ENCODE measurements around the gene ANKRD26.
"Not testable (repeated sequence)": the region's sequence is repeated elsewhere in the genome, so short reads cannot be mapped to it uniquely, and the experiment has no call there.

Gene ANKRD26

DNA sequence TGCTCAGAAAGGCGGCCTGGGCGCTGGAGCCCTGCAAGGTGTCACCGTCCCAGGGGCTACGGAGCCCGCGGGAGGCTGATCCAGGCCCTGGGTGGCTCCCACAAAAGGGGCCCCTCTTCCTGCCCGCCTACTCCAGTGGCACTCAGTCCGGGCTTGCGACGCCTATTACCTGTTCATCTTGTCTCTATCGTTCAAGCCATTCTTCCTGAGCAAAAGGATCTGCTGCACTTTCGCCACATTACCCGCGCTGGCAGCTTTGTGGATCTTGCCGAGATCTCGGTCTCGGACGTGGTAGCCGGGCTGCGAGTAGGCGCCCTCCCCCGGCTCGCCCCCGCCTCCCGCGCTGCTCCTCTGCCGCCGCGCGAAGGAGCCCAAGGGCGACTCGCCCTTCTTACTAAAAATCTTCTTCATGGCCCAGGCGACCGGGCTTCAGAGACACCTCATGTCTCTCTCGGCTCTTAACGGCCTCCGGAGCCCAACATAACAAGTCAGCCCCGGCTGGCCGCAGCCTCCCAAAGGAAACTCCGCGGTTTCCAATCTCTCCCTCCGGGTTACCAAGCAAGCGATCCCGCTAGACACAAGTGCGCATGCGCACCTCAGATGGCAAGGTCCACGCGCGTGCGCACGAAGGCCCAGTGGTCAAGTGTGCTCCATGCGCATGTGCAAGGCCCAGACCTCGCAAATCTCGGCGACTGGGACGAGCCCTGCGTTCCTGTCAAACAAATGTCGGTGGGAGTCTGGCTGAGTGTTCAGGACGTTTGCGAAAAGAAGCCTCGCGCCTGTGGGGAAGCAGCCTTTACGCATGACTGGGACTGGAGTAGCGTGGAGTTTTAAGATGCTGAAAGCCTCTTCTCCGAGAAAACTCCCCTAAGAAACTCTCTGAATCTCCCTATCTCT is at the start of gene ANKRD26:
Gene ANKRD26, minus strand, starts transcription at position 579 of the 897 bp plus-strand sequence. Its CDS starts 168 bp downstream, at position 411.
- peak; percentile 96 for DNase-seq

DNA sequence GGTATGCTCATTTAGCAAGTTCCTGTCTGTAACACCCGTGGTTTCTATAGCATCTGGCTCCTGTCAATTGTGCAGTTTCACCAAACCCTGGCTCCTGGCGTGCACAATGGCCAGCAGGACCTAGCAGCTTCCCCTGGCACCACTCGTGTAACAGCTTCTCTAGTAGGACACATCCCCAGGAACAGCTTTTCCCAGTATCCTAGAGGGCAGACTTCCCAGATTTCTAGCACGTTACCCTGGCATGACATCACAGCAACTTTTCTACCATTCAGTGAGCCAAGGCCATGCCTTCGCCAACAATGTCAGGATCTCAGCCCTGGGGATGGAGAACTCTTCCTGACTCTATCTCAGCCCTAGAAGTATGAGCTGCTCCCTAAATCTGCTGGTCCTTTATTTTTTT is 47.4 kb upstream of the ANKRD26 start:
- no peak for DNase-seq

DNA sequence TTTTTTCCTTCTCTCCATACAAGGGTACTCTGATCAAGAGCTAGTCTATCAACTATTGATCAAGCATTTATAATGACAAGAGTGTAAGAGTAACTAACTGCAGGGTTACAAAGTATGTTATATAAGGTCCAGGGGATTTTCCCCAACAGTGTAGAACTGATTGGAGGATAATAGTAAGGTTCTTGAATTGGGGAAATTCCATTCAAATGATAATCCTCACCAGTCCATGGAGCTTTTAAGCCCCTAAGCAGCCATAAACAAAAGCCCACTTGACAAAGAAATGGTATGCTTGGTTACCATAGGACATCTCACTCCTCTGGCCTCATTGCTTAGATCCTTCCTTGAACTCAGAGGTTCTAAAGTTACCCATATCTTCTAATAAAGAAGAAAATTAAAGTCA is 45.6 kb upstream of the ANKRD26 start:
- DNase-seq = no peak

DNA sequence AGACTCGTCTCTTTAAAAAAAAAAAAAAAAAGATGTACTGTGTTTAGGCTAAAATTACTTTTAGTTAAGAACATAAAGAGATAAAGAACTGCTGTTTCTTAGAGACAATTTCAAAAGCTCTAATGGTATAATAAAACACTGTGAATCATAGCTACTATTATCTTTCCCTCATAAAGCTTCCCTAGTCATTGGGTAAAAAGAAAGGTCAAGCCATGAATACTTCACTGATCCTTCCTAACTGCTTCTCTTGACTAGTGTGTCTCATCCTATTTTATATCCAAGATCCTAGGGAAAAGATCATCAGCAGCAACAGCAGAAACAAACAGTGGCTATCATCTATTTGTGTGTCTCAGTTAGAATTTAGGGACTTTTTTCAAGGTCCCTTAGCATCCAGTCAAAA is 43.4 kb upstream of the ANKRD26 start:
- no peak for DNase-seq

DNA sequence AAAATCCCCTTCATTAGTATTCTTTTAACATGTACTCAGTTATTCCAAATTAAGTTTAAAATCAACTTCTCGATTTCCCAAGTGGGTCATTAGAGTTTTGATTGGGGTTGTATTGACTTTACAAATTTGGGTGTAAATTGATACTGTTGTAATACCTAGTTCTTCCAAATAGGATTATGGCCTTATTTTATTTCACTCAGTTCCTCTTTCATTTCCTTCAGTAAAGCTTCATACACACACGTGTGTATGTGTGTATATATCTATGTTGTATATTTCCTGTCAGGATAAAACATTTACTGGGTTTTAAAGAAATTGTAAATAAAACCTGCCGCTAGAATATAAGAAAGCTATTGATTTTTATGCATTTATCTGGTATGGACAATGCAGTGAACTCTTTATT is 38.0 kb upstream of the ANKRD26 start:
- DNase-seq = no peak

DNA sequence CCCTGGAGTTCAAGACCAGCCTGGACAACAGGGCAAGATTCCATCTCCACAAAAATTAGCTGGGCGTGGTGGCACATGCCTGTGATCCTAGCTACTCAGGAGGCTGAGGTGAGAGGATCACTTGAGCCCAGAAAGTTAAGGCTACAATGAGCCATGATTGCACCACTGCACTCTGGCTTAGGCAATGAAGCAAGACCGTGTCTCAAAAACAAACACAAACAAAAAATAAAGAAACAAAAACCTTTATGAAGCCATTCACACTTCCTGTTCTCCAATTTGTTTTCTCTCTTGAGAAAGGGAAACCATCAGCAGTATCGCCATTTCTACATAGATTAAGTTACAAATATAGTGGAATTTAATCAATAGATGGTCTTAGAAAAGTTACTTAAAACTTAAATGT is 34.1 kb upstream of the ANKRD26 start:
- DNase-seq = no peak

DNA sequence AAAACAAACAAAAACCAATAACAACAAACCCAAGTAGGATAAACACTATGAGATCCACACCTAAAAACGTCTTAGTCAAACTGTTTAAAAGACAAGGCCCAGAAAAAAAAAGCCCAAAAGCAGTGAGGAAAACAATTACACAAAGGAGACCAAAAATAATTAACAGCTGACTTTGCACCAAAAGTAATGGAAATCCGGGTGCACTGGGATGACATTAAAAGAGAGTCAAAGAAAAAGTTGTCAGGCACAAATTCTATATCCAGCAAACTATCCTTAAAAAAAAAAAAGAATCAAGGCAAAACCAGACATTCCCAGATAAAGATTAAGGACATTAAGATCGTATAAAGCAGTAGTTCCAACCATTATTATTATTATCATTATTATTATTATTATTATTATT is 7.9 kb upstream of the ANKRD26 start:
- DNase-seq = no peak

DNA sequence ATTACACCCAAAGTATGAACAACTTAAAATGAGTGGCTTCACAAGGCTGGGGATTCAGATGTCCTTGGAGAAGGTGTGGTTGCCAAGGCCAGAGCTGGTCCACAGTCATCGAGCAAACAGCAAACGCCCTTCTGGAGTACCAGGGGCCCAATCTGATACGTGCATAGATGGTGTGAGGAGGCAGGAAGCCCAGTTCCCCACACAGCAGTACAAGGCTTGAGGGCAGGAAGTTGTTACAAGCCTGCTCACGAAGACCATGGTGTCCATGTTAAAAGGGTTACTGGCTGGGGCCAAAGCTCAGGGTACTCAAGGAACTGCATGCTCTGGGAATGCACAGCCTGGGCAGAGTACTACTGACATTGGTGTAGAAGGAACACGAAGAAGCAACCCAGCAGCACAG is 4.6 kb upstream of the ANKRD26 start:
- no peak for DNase-seq

DNA sequence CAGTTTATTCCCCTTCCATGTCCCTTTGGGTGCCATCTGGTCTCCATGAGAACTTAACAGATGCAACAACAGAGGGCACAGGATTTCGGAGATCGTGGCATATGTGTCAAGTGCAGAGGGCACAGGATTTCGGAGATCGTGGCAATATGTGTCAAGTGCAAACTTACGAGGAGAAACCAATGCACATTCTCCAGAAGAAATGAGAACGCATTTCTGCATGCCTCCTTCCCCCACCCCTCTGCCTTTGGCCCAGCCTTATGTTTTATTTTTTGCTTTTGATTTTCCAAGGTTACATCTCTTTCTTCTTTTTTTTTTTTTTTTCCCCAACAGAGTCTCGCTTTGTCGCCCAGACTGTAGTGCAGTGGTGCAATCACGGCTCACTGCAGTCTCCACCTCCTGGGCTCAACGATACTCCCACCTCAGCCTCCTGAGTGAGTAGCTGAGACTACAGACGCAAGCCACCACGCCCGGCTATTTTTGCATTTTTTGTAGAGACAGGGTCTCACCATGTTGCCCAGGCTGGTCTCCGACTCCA is 586 bp upstream of the ANKRD26 start:
- DNase-seq = no peak

DNA sequence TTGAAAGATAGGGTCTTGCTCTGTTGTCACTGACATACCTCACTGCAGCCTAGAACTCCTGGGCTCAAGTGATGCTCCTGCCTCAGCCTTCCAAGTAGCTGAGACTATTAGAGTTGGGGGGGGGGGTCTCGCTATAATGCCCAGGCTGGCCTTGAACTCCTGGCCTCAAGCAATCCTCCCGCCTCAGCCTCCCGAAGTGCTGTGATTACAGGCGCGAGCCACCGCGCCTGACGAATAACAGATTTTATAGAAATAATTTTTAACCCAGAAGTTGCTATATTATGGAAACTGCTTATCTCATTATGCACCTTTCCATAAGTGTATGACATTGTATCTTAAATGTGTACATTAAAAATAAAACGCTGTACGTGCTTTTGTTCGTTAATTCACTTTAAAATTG is 846 bp downstream of the ANKRD26 start:
- no peak for DNase-seq

DNA sequence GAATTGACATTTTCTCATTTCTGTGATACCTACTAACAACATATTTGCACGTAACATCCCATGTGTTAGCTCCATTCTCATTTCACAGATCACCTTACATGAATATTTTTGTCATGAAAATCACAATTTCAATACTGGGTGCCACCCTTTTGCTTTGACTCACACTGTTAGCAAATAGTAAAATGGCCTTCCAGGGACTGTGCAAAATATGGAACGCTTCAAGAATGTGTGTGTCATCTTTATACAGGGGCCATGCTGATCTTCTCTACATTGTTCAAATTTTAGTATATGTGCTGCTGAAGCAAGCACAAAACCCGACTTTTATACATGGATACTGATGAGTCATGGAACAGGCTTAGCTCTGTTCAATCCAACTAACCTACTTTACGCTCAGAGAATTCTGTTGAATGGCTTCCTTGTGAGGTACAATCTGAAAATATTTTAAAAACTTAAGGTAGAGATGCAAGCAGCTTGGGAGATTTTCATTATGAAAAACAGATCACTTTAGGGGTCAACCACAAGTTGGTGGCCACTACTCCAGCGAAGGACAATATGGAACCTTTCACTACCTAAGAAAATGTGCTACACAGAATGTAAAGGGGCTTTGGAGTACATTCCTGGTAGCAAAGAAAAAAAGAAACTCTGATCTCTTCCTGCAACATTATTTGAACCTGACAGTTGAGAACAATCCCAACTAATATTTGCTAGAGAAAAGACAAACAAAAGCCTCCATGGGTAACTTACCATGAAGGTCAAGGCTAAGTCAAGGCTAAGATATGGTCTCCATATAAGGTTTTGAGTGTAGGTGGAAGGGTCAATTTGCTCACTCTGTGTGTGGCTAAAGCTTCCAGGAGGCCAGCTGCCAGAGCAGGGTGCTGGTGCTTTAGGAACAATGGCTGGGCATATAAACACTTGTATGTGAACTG is 11.9 kb downstream of the ANKRD26 start:
- DNase-seq = no peak

DNA sequence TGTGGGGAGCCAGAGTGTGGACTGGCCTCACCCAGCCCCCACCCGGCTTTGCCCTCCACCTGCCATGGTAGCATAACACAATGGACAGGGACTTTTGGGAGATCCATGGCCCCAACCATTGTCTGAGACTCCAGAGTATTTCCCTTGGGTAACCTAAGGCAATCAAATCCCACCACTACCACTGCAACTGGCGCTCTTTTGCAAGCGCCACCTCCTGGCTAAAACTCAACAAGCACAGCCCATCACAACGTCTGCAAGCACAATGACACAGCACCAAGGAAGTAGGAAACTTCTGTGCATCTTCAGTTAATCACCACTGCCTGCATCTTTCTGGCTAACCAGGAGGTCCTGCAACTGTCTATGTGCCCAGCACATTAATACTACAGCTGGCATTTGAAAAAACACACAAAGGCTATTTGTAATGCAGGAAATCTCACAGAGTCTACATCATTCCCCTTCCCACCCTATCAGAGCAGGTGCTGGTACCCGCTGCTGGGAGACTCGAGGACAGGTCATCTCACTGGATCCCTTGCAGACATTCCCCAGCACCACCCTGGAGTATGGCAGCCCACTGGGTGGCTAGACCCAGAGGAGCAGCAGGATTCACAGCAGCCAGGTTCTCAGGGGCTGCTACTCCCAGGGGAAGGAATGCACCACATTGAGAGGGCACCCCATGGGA is 27.7 kb downstream of the ANKRD26 start:
- no peak for DNase-seq

DNA sequence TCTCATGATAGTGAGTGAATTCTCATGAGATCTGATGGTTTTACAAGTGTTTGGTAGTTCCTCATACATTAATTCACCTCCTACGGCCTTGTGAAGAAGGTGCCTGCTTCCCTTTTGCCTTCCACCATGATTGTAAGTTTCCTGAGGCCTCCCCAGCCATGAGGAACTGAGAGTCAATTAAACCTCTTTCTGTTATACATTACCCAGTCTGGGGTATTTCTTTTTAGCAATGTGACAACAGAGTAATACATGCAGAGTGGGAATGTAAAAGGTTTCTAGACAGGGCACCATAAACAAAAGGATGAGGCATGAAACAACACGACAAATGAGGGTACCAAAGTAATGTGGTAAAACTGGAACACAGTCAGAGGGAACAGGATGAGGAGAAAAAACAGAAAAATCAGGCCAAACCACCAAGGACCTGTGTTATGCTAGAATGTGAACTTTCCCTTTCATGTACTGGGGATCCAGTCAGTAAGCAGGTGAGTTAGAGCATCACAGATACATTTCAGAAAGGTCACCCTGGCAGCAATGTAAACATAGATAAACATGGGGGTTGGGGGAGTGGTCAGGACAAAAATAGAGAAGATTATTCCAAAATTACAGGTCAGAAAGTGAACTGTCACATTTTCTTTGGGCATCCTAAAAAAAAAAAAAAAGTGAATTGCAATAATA is 31.9 kb downstream of the ANKRD26 start:
- DNase-seq = no peak

DNA sequence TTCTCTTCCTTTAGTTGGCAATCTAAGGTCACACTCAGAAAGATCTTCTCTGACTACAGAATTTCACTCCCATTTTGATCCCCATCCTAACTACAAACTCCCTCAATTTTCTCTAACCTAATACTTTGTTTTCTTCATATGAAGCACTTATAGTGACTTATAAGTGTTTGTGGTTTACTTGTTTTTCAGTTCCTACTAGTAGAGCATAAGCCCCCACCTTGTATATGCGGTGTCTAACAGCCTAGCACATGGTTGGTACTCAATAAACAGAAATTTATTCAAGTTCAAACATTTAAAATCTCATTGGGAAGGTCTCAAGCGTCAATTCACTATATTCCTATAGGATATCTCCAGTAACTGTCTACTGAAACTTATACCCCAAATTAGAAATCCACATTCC is 35.2 kb downstream of the ANKRD26 start:
- DNase-seq = no peak

DNA sequence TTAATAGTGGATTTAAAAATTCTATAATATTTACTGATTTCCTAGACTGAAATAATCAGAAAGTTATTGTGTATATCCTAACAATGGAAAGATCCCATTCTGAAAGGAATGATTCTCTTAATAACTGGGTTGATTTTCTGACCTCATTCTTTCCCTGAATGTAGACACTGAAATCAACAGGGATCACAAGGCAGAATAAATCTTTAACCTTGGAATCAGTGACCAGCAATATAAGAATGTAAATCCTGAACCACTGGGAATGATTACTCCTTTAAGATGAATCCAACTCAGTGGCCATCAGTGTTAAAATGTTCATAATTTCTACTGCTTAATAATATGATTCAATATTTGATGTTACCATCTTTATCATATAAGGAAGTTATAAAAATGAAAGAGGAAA is 47.6 kb downstream of the ANKRD26 start:
- DNase-seq = no peak

DNA sequence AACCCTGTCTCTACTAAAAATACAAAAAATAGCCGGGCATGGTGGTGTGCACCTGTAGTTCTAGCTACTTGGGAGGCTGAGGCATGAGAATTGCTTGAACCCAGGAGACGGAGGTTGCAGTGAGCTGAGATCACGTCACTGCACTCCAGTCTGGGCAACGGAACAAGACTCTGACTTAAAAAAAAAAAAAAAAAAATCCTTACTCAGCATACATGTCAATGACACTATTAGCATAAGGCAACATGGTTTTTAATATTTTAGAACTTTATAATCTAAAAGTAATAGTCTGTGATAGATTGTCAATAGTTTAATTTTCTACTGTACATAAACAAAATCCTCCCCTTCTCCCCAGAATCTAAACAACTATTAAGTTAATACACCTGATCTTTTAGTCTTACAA is 55.0 kb downstream of the ANKRD26 start:
- not testable (repeated sequence) for DNase-seq

DNA sequence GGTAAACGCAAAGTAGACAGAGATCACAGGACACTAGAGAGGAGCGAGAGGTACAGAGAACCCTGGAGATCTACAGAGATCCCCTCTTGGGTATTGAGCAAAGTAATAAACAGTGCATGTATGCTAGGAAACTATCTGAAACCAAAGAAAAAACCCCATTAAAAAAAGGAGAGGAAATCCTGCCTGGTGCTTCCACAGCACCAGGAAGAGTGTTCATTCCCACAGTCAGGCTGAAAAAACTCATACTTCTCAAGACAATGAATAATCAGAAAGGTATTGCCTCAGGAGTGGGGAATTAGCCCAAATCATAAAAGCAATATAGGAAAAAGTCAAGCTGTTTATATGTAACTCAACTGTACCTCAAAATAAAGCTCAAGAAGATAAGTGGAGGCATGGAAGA is 59.1 kb downstream of the ANKRD26 start:
- DNase-seq = no peak

DNA sequence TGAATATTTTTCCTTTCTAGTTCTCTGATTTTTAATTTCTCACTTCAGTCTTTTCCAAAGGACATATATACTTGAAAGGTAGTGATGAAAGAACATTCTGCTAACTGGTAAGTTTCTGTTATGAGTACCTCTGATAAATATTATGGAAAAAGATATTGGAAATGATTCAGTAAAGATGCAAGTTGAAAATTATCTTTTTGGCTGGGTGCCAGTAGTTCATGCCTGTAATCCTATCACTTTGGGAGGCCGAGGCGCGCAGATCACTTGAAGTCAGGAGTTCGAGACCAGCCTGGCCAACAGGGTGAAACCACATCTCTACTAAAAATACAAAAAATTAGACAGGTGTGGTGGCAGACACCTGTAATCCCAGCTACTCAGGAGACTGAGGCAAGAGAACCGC is 62.1 kb downstream of the ANKRD26 start:
- no peak for DNase-seq

DNA sequence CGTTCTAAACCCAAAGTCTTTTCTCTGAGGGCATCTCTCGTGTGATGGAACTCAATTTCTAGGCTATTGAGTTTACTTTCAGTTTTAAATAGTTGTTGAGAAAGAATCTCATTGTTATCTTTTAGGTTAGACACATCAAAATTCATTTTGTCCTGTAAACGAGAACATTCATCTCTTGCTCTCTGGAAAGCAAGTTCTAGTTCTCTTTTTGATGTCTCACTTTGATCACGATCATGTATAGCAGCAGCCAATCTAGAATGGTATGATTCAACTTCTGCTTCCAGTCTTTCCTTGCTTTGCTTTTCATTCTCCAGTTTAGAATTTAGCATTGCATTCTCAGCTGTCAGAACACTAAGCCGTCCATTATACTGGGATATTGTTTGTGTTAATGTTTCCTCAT is 65.1 kb downstream of the ANKRD26 start:
- DNase-seq = no peak

DNA sequence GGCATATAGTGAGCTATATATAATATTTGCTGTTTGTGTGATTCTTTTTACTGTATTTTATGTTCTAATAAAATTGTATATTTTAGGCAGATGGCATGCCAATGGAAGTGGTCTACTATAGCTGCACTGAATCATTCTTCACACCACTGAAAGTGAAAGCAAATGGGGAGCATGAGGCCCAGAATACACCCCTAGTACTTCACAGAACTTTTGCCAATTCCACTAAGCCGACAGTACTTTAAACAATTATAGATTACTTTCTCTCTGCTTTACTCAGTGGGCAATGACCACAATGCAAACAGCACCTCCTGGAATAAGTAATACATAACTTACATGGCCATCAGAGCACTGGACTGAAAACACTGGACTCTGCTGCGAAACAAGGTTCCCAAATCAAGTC is 70.2 kb downstream of the ANKRD26 start:
- DNase-seq = no peak

DNA sequence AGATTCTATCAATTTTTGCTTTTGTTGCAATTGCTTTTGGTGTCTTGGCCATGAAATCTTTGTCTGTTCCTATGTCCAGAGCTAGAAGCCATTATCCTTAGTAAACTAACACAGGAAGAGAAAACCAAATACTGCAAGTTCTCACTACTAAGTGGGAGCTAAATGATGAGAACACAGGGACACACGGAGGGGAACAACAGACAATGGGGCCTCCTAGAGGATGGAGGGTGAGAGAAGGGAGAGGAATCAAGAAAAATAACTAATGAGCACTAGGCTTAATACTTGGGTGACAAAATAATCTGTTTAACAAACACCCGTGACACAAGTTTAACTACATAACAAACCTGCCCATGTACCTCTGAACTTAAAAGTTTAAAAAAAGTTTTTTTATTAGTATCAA is 78.2 kb downstream of the ANKRD26 start:
- no peak for DNase-seq

DNA sequence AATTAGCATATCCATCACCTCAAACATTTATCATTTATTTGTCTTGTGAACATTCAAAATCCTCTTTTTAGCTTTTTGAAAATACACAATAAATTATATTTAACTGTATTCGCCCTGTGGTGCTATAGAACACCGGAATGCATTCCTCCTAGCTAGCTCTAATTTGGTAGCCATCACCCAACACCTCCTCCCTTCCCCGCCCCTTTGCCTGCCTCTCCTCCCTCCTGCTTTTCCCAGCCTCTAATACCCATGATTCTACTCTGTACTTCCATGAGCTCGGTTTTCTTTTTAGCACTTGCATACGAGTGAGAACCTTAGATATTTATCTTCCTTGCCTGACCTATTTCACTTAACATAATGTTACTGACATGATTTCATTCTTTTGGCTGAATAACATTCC is 80.1 kb downstream of the ANKRD26 start:
- no peak for DNase-seq

Data from retina (tissue), 1 donor.